Globus pallidus (tissue), 1 donor: Measurements from ENCODE around the gene JUP.

Experiments used
- DNase-seq: peaks from one replicate; pipeline ENCODE4 v3.0.0-alpha.2; 2015; ENCODE audit warnings: low spot score

JUP gene

GRCh38 chr17:41723801-41724475 is 62.6 kb downstream of the JUP start:
- no peak for DNase-seq

GRCh38 chr17:41722231-41722630 is 64.3 kb downstream of the JUP start:
- no peak for DNase-seq

- peak; percentile 63 for DNase-seq
Measured at GRCh38 chr17:41718287-41718645, 68.2 kb downstream of the JUP start.

GRCh38 chr17:41717408-41718286 is 68.9 kb downstream of the JUP start:
- no peak for DNase-seq

- DNase-seq: no peak
Measured at GRCh38 chr17:41711669-41712400, 74.7 kb downstream of the JUP start, which contains the start of gene GAST. GAST (plus strand) TSS chr17:41712331; CDS start chr17:41715437, 3,106 bp downstream.

GRCh38 chr17:41710472-41711090 is 75.9 kb downstream of the JUP start:
- no peak for DNase-seq

GRCh38 chr17:41707803-41708669 is 78.5 kb downstream of the JUP start:
- DNase-seq: no peak

- DNase-seq: no peak
Measured at GRCh38 chr17:41705271-41705991, 81.1 kb downstream of the JUP start.
